ENCODE results near the gene HMX1.

Gene HMX1

DNA sequence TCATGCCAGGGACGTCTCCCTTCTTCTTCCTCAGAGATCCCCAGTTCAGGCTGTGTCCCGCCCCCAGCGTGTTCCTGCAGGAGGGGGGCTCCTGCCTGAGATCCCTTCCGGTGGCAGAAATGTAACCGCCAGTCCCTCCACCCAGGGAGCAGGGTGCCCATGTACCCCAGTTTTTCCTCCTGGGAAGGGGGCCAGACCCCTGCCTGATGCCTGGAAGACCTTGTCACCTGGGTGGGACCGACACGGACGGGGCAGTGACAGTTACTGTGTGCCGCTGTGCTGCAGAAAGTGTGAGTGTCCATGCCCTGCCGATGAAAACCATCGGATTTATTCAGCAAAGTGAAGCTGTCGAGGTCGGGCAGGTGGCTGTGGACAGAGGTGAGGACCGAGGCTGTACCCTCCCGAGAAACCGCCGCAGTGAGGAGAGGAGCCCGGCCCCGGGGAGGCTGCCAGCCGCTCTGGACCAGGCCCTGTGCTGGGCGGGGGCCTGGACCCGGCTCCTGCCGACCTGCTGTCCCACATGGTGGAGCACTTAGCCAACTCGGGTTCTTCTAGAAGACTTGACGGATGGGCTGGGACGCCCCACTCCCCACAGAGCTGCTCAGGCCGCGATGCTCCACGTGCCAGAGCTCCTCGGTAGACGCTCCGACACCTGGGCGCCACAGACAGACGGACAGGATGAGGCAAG lies 36.7 kb upstream of the HMX1 start:
- no peak for TF ChIP-seq CTCF (IDR thresholded peaks at IDR 0.05; ENCODE audit: low read depth, low read length)
- H3K4me3 ChIP-seq (ENCODE audit: low read depth, low read length): no peak overlapping the region

DNA sequence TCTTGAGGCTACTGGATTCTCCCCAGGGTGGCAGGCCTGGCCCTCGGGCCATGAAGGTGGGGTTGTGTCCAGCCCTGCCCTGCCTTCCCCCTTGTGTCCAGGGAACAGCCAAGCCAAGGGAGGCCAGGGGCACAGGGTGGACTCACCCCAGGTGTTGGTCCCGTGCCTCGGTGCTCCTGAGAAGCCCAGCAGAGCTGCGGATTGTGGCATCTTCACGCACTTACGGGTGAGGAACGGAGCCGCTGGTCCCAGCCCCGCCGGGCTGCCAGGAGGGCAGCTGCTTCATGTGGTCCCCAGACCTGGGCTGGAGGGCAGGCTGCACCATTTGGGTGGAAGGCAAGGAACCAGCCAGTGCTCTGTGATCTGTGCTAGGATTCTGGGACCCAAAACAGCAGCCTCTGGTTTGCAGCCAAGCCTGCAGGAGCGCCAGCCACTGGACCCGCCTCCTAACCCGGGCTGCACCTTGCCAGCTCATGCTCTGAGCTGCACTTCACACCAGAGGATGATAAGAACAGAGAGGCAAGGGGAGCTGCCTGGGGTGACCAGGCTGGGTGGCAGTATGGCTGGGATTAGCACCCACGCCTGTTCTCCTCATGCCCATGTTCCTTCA lies 36.1 kb upstream of the HMX1 start:
- no peak for TF ChIP-seq CTCF (IDR thresholded peaks at IDR 0.05; ENCODE audit: low read depth, low read length)
- H3K4me3 ChIP-seq (ENCODE audit: low read depth, low read length): no peak overlapping the region

DNA sequence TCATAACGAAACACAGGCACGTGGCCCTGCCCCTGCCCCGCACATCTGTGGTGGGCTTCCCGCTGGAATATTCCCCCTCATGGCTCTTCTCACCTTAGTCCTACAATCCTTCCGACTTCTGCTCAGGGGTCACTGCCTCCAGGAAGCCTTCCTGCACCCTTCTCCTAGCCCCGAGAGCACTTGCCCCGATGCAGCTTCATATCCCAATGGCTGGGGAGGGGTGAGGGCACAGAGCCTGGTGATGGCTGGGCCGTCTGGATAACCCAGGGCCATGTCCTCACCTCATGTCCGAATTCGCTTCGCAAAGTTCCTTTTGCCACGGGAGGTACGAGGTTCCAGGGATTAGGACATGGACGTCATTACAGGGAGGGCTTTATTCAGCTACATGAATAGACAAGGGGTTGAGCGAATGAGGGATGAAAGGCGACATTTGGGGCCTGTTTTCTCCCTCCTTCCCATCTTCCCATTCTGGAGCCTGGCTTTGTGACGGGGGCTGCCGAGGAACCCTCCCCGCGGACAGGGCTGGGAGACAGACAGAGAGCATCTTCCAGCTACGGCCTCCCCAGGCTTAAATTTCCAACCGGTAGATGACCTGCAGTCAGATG lies 35.5 kb upstream of the HMX1 start:
- TF ChIP-seq CTCF (IDR thresholded peaks at IDR 0.05; ENCODE audit: low read depth, low read length): no peak

GRCh38 chr4:8906668-8906970 lies 35.0 kb upstream of the HMX1 start:
- TF ChIP-seq CTCF (IDR thresholded peaks at IDR 0.05; ENCODE audit: low read depth, low read length): no peak

More for the DNA sequence above, 35.5 kb upstream of the HMX1 start:
- no peak overlapping the region for H3K4me3 ChIP-seq (ENCODE audit: low read depth, low read length)

GRCh38 chr4:8905773-8906667 lies 34.4 kb upstream of the HMX1 start:
- H3K4me3 ChIP-seq (ENCODE audit: low read depth, low read length): no peak overlapping the region
- no peak for TF ChIP-seq CTCF (IDR thresholded peaks at IDR 0.05; ENCODE audit: low read depth, low read length)

More at GRCh38 chr4:8906668-8906970, 35.0 kb upstream of the HMX1 start:
- no peak overlapping the region for H3K4me3 ChIP-seq (ENCODE audit: low read depth, low read length)

GRCh38 chr4:8905226-8905772 lies 33.7 kb upstream of the HMX1 start:
- H3K4me3 ChIP-seq (ENCODE audit: low read depth, low read length): no peak overlapping the region
- no peak for TF ChIP-seq CTCF (IDR thresholded peaks at IDR 0.05; ENCODE audit: low read depth, low read length)
